ENCODE measurements around the gene PAX9. TPM values are rescaled to one million over a fixed set of nuclear protein-coding genes. Genes with fewer than 3 reads are reported as not detected.
"Not testable (repeated sequence)": the region's sequence is repeated elsewhere in the genome, so short reads cannot be mapped to it uniquely, and the experiment has no call there.

PAX9 gene
- polyA plus RNA-seq, 12 donors = 0.37 to 4.3 (median 0.70) TPM; not detected in 2

DNA sequence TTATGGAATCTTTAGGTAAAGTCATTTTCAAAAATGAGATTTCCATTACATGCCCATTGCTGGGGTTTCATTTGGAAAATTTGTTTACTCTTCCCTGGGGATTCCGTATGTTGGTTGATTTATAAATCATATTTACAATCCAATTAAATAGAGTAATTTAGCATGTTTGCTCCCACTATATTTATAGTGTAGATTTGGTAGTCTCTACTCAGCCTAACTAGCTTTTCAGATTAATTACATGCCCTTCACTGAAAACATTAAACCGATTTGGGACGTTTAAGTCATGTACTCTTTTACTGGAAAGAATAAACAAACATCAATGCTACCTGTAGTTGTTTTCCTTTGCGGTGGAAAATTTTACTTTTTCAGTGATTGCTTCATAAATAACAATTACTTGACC lies 10.4 kb downstream of the PAX9 start:
- DNase-seq = no peak

DNA sequence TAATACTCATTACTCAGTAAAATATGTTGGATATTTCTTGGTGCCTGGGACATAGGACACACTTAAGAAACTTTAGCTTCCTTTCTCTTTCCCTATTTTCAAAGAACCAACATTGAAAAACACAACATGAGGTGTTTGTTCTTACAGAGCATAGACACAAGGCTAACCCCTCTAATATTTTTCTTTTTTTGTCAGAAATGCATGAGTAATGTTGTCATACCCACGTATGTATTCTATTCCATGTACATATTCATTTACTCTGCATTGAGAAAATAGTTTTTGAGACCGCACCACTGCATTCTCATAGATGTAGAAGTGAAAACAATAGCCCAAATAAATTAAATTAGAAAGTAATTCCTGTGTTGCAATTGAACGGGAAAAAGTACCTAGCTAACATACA lies 13.0 kb downstream of the PAX9 start:
- no peak for DNase-seq

DNA sequence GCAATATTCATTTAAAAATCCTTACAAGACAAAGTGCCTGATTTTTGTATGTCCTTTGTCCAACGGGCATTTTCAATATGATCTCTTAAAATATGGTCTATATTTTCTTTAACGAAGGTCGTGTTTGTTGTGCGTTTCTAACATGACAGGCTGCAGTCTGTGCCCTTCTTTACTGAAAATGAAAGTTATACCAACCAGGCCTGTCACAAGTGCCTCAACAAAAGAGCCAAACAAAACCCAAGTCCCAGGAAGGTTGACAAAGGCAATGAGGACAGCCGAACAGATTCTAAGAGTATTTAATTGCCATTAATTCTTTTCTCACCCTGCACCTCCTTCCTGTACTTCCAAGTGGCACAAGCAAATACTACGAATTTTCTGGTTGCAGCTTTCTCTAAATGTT lies 13.9 kb downstream of the PAX9 start:
- DNase-seq = no peak

DNA sequence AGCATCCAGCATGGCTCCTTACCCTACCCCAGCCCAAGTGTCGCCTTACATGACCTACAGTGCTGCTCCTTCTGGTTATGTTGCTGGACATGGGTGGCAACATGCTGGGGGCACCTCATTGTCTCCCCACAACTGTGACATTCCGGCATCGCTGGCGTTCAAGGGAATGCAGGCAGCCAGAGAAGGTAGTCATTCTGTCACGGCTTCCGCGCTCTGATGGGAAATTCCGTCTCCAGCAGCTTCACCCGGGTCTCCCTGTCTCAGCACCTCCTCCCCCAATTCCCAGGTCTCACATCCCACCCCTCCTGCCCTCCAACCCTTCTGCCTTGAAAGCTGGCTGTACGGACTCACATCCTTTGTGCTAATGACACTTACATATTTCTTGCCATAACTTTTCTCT lies 14.6 kb downstream of the PAX9 start:
- no peak for DNase-seq

DNA sequence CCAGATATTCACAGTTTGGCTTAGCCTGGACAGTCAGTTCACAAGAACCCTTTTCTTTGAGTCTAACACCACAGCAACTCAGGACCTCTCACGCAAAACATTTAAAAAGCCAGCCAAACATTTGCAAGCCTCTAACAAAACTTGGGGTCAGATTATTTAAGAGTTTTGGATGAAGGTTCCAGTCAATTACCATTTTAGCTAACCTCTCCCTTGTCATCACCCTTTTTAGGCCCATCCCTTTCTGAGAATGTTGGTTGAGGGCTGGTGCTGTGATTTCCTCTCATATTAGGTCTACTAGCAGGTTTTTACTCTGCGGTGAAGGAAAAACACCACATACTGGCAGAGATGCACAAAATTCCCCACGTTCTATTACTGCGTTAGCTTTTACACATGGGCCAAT lies 20.7 kb downstream of the PAX9 start:
- no peak for DNase-seq

DNA sequence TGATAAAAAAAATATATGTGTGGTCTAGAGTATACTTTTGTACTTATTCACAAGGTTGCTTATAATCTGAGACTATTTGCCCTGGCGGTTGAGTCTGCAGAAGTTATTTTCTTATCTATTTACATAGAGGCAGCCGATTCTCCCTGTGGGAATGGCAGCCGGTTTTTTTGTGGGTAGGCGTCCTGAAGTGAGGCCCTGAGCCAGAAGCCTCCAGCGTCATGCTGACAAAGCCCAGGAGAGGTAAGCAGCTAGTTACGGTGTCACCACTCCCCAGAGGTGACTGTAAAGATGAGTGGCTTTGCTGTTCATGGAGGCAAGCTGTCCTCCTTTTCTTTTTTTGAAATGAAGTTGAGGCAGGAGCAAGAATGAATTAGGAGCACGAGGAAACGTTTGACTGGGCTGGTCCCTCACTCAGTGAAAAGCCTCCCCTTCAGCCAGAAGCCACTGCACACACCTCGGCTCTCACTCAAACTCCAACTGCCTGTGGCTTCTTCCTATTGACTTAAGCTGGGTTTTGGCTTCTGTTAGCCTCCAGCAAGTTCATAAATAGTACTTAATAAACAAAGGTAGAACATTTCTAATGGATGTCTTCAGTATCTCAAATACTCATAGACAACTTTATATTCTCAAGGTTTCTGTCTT lies 21.5 kb downstream of the PAX9 start:
- DNase-seq = no peak

DNA sequence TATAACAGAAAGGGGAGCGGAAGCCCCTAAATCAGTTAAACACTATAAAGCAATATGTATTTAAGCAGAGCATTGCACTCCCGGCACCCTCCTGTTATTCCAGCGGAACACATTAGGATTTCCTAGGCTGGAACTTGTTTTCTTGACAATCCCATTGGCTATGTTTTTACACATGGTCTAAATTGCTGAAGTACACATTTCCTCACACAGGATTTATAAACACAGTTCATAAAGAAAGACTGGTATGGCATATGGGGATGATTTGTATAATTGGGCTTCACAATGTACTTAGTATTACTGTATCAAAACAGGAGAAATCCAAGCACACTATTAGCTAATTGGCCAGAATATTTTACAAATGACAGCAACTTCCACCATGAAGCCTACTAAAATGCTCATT lies 23.3 kb downstream of the PAX9 start:
- no peak for DNase-seq

DNA sequence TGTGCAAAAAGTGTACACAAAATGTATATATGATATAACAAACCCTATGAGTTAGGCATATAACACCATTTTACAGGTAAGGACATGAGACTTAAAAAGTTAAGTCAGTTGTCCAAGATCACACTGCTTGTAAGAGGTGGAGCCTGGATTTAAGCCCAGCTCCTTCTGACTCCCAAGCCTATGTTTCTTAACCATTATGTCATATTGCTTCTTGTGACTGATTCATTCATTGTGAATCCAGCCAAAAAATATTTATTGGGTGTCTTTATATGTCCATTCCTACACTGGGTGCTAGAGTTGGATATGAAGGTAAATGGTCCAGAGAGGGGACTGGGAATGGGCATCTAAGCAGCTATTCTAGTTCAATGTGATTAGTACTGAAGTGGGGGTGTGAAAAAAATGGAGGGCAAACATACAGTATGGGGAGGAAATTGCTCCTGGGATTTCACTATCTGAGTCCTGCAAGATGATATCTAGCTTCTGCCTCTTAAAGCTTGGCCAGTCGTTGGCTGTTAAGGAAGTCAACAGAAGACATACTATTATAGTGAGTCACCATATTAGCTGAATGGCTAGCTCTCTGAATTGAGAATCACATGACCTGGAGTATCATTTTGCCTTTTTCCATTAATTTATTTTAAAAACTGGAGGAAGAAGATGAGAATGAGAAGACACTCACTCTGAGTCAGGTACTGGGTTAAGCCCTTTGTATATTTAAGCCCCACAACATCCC lies 28.8 kb downstream of the PAX9 start:
- no peak for DNase-seq

DNA sequence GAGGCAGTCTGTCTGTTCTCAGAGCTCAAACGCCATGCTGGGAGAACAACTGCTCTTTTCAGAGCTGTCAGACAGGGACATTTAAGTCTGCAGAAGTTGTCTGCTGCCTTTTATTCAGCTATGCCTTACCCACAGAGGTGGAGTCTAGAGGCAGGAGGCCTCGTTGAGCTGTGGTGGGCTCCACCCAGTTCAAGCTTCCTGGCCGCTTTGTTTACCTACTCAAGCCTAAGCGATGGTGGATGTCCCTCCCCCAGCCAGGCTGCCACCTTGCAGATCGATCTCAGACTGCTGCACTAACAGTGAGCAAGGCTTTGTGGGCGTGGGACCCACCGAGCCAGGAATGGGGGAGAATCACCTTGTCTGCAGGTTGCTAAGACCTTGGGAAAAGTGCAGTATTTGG lies 37.8 kb downstream of the PAX9 start:
- DNase-seq = not testable (repeated sequence)

DNA sequence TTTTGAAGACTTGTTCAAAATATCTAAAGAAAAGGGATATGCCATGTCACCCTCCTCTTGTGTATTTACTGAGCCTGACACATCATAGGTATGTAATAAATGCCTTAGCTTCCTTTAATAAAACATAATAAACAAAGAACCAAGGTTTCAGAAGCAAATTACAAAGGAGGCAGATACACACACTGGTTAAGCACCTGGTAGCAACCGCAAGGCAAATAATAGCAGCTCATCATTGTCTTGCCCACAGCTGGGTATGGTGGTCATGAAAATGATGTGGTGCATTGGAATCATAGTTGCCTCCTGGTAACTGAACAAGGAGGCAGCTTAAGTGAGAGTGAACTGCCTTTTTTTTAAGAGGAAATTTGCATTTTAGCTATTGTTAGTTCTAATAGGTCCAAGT lies 39.0 kb downstream of the PAX9 start:
- no peak for DNase-seq

DNA sequence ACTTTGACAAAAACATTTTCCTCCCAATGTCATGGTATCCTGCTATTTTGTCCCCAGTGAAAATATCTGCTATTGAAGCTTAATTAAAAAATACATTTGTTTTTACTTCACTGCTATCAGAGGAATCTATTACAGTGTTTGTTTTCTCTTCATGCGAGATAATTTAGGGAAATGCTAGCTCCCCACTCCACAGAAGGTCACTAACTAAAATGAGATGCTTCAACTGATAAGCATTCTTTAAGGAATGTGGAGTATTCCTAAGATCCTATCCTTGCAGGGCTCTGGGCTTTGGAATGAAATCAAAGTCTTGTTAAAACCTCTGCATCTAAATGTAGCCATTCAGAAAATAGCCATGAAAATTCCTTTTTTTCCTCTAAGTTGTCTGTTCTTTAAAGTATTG lies 39.5 kb downstream of the PAX9 start:
- DNase-seq = no peak

DNA sequence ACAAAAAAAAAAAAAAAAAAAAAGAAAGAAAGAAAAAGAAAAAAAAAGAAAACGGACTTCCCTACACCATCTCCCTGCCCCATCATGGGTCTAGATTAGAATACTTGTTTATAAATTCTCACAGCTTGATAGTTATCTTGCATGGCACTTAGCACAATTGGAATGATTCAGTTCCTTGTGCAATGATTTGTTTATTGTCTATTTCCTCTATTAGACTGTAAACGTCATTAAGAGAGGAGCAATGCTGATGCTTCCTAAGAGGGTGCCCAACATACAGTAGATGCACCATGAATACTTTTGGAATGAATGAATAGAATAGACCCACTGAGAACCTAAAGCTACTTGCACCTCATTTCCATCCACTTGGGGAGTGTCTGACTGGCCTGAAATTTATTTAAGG lies 40.8 kb downstream of the PAX9 start:
- no peak for DNase-seq

DNA sequence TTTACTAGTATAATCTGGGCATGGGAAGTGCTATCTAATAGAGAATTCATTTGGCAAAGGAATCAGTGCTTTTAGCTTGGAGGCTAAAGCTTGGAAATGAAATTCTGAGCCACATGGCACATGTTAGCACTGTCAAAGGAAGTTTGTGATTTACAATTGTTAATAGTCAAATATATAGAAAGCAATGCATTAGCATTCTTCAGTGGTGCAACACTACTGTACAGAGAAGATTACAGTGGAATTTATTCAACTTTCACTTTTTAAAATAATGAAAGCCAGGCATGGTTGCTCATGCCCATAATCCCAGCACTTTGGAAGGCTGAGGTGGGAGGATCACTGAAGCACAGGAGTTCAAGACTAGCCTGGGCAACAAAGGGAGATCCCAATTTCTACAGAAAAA lies 45.9 kb downstream of the PAX9 start:
- DNase-seq = no peak

DNA sequence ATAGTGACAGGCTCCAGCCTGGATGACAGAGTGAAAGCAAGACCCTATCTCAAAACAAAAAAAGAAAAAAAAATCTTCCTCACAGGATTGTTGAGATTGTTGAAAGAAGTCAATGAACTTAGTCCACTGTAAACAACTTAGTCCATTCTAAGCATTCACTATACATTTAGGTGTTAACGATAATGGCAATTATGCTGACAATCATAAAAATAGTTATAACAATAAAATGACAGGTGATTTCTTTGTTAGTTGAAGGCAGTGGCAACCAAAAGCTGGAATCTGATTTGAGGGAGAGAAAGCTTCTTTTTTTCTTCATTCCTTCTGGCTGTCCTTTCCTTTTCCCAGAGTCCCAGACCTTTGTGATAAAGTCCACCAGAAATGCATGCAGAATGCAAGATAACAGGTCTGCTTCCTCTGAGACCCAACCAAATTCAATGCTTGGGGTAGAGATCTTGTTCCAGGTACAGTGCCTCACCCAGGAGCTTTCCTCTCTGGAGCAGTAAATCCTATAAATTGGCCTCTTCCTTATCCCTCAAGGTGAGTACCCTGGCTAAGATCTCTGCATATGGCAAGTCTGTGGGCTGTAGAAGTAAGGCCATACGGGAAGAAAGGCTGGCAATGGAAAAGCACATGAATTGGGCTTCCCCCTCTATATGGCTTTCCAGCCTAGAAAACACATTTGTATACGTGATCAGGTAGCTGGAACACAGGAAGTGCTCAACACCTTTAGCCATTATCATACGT lies 52.5 kb downstream of the PAX9 start:
- DNase-seq = no peak

DNA sequence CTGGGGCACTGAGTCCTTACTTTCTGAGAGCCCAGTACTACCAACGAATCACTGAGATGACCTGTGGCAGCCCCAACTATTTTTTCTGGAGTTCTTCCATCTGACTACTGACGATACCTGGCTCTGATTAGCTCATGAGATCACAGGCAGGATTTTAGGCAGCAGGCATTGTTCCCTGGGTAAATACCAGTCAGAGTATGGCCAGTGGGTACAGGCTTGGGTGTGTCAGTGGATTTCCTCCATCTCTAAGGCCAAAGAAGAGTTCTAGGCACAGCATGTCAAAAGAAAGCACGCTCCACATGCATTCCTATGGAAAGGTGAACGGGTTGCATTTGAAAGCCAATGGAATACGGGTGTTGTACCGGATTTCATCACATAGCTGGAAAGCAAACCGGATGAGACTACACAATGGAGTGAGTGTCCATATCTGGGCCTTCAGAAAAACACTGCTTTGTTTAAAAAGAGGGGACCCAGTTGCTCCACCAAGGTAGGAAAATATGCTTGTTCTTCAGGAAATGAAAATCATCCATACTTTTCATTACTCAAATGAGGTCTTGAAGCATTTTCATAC lies 55.0 kb downstream of the PAX9 start:
- no peak for DNase-seq

DNA sequence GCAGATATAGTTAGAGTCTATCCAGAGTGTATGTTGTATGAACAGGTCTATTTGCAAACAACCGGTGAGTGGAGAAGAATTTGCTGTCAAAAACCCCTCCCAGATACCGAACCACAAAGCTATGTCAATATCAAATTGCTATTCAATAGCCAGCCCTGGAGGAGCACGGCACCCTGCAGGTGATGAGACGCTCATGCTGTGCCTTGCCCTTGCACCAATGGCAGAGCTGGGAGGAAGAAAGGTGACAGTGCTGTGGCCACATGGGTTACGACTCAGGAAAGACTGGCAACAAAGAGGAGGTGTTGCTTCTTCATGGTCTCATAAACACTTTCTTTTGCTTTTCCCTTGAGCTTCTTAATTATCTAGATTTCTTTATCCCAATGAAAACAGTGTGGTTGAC lies 55.7 kb downstream of the PAX9 start:
- DNase-seq = no peak

DNA sequence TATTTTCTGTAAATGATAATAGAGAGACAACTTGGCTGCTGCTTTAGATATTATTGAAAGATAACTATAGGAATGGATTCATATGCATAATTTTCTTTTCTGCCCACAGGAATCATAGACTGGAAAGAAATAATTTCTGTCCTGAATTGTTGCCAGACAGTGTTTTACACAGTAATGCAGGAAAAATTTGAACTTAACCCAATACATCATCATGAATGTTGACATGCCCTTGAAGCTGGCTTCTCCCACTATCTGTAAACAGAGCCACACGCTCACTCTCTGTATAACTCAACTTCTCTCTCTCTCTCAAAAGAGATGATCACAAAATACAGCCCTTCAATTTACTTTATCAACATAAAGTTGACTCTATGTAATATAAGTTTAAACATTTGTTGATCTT lies 56.6 kb downstream of the PAX9 start:
- DNase-seq = no peak

DNA sequence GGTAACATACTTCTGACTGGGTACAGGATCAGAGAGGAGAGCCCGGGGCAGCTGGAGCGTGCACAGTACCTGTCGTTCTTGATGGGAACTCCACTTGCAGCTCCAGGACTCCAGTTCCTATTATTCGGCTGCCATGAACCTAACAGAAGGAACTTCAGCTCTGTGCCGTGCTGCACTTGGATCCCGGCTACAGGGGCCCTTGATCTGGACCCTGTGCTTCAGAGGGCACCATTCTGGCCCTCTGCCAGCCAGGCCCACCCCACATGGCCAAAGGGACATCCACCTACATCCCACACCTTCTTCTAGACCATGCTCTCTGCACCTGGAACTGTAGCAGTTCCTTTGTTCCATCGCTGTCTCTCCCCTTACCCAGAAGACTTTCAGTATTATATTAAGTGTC lies 58.2 kb downstream of the PAX9 start:
- DNase-seq = no peak

DNA sequence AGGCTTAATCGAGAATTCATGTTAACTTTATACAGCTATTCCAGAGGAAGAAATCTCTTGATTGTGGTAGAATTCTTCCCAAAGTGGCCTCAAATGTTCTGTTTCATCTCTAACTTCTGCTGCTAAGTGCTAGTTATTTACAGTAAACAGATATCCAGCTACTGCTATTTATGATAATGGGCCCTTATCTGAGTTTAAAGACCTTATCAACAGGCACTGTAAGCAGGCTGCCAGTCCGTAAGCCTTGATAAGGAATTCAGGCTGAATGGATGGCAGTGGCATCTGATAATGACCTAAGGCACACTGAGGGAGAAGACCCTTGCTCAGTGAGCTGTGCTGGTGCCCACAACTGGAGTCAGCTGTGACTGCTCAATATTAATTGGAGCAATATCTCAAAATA lies 59.0 kb downstream of the PAX9 start:
- no peak for DNase-seq

DNA sequence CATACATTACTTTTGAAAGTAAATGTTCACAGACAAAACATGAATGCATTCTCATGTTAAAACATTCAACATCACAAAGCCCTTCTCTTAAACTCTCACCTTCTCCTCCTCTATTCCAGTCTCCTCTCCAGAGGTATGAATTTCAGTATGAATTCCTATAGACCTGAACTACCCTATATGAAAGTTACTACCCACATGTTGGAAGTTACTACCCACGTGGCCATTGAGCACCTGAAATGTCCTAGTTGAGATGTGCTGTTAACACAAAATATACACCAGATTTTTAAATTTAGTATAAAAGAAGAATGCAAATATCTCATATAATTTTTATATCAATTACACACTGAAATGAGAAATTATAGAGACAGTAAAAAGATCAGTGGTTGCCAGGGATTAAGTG lies 60.2 kb downstream of the PAX9 start:
- DNase-seq = no peak

DNA sequence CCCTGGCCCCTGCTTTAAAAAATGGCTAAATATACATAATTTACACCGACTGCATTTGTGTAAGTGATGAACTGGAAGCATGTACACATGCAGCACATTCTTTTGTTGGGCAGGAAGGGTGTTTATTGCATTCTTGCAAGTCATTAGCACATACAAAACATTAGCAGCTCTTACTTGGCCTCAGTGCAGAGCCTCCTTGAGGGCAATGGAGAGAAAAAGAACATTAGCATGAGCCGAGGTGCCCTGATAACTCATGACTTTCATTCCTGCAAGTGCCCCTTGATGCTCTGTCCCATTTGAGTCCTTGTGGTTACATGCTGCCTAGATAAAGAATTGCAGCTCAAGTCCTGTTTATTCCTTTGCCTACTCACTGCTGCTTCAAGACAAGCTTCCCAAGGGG lies 61.9 kb downstream of the PAX9 start:
- DNase-seq = no peak

DNA sequence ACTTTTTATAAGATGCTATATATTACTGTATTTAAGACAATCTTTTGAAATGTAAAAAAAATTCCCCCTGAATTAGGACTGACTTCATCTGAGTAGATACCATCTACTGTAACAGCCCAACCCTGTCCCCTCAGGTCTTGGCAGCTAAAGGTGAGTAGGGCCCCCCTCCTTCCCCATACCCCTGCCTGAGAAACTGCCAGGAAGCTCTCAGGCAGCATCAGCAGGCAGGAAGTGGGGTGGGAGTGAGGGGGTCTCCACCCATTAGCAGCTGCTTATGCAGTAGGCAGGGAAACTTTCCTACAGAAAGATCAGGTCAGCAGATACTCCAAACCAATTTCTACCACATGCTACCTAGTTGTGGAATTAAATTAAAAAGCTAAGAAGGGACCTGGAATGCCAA lies 62.5 kb downstream of the PAX9 start:
- no peak for DNase-seq

DNA sequence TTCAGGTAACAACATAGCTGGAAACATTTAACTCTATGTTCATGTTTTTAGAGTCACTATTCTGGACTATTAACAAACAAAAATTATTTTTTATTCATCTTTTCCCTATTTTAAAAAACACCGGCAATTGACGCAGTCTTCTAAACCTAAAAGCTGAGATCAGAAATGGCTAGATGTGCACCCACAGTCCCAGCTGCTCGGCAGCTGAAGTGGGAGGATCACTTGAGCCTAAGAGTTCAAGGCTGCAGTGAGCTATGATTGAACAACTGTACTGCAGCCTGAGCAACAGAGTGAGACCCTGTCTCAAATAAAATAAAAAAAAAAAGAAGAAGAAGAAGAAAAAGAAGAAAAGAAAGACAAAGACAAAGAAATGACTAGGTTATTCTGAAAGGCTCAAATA lies 64.5 kb downstream of the PAX9 start:
- DNase-seq = no peak

Measured in muscle of arm (tissue), 12 donors.